Sigmoid colon (tissue), 4 donors: ENCODE data around the gene MTOR.

Experiments
- EP300 ChIP-seq, 4 donors: sonication (generic); formaldehyde crosslinking; IDR thresholded peaks; one replicate each; pipeline ENCODE4 v1.6.1; 2017; ENCODE audit warnings: antibody characterized with exemption in 4 of 4
- POLR2A ChIP-seq, 2 donors: fragments of 450-650 bp; IDR thresholded peaks; one replicate each; pipeline ENCODE4 v1.6.1; 2016; ENCODE audit warnings: antibody characterized with exemption in 2 of 2, mild to moderate bottlenecking in 2 of 2, moderate library complexity in 2 of 2
- POLR2AphosphoS5 ChIP-seq, 4 donors: sonication (generic); formaldehyde crosslinking; IDR thresholded peaks; one replicate each; pipeline ENCODE4 v1.6.1; 2017; ENCODE audit warnings: antibody characterized with exemption in 4 of 4
- TF ChIP-seq, protein P1 (sequence below), 4 experiments: fragments of 450-650 bp in 3 of 4; fragments of 200-600 bp in 1 of 4; IDR thresholded peaks; one replicate each; pipeline ENCODE4 v1.5.1; 2016 to 2019; ENCODE audit warnings: antibody characterized with exemption in 4 of 4, mild to moderate bottlenecking in 3 of 4, moderate library complexity in 2 of 4

DNA sequence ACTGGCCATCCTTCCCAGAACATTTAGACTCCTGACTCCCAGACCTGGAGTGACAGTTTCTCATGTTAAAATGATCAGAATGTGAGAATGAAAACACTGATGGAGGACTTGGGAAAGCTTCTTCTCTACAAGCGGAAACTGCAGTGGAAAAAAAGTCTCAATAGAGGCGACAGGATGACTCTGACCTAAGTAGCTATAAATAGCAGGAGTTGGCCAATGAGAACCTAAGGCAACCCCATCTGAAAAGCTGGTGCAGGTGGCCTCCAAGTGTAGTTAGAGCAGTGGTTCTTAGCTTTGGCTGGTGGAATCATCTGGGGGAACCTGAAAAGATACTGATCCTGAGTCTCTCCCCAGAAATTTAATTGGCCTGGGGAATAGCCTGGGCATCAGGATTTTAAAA lies 118.4 kb downstream of the MTOR start:
- TF ChIP-seq, protein P1, sequence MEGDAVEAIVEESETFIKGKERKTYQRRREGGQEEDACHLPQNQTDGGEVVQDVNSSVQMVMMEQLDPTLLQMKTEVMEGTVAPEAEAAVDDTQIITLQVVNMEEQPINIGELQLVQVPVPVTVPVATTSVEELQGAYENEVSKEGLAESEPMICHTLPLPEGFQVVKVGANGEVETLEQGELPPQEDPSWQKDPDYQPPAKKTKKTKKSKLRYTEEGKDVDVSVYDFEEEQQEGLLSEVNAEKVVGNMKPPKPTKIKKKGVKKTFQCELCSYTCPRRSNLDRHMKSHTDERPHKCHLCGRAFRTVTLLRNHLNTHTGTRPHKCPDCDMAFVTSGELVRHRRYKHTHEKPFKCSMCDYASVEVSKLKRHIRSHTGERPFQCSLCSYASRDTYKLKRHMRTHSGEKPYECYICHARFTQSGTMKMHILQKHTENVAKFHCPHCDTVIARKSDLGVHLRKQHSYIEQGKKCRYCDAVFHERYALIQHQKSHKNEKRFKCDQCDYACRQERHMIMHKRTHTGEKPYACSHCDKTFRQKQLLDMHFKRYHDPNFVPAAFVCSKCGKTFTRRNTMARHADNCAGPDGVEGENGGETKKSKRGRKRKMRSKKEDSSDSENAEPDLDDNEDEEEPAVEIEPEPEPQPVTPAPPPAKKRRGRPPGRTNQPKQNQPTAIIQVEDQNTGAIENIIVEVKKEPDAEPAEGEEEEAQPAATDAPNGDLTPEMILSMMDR (IDR thresholded peaks at IDR 0.05), result no peak
- TF ChIP-seq POLR2AphosphoS5 (IDR thresholded peaks at IDR 0.05), result no peak
- no peak for TF ChIP-seq POLR2A (IDR thresholded peaks at IDR 0.05)
- TF ChIP-seq EP300 (IDR thresholded peaks at IDR 0.05), result no peak
